ENCODE results near the gene ABHD14A. TPM values are rescaled to one million over a fixed set of nuclear protein-coding genes. Genes with fewer than 3 reads are reported as not detected.

Gene ABHD14A
- polyA plus RNA-seq, 1 donor (not counting 4 experiments of a cell fraction or from before 2014, with no cell fraction given) = 6.9 TPM

- H3K9me3 ChIP-seq (ENCODE audit: control insufficient read depth, low read depth, low read length) = no peaks in the 10 kb centered on the region
- H3K79me2 ChIP-seq (ENCODE audit: control insufficient read depth, insufficient read depth, low read length) = no peaks in the 10 kb centered on the region
- dilution Hi-C loops (cut with MboI; ENCODE audit: extremely low pct_ligation_motif_present, low sequenced_read_pairs) = no loop called here
- H3K4me3 ChIP-seq (ENCODE audit: control insufficient read depth in 2 of 3, extremely low read depth in 1 of 3, insufficient read depth in 2 of 3, low read depth in 1 of 3, low read length in 3 of 3) = no peak overlapping the region
- no peak for FAIRE-seq
- H4K20me1 ChIP-seq (ENCODE audit: control insufficient read depth, extremely low read depth, insufficient read depth, low read length) = no peaks in the 10 kb centered on the region
- H3K9ac ChIP-seq (ENCODE audit: control insufficient read depth, extremely low read depth, insufficient read depth, low read length) = no peak overlapping the region
- H3K4me1 ChIP-seq (ENCODE audit: control insufficient read depth, extremely low read depth, insufficient read depth, low read length) = peaks cover 4% of the 10 kb centered on the region
- no peak overlapping the region for H3K4me2 ChIP-seq (ENCODE audit: control insufficient read depth, extremely low read depth, insufficient read depth, low read depth, low read length)
- H3K36me3 ChIP-seq (ENCODE audit: control insufficient read depth in 2 of 2, extremely low read depth in 1 of 2, insufficient read depth in 2 of 2, low read length in 2 of 2) = peaks cover 0 to 15% of the 10 kb centered on the region in 2 experiments
- no peak for DNase-seq (ENCODE audit: low read depth, low spot score)
- no peak overlapping the region for H2AFZ ChIP-seq (ENCODE audit: control insufficient read depth, low read length)
- no peak overlapping the region for H3K27ac ChIP-seq (ENCODE audit: control insufficient read depth, insufficient read depth, low read length)
- no peak for TF ChIP-seq CTCF (optimal IDR thresholded peaks at IDR 0.05 in 1 of 3, IDR thresholded peaks at IDR 0.05 in 1 of 3, conservative IDR thresholded peaks at IDR 0.05 in 1 of 3; ENCODE audit: extremely low read depth in 1 of 3, insufficient read depth in 2 of 3, low read length in 3 of 3)
- no peak for TF ChIP-seq EZH2 (IDR thresholded peaks at IDR 0.05; ENCODE audit: low read length)
- H3K9me1 ChIP-seq (ENCODE audit: control insufficient read depth, extremely low read depth, insufficient read depth, low read length) = no peaks in the 10 kb centered on the region
- no peaks in the 10 kb centered on the region for H3K27me3 ChIP-seq (ENCODE audit: control insufficient read depth, extremely low read depth, insufficient read depth, low read length)
Observed at GRCh38 chr3:51964521-51964920, 10.3 kb upstream of the ABHD14A start.

GRCh38 chr3:51966016-51966415, 8.8 kb upstream of the ABHD14A start:
- TF ChIP-seq CTCF (optimal IDR thresholded peaks at IDR 0.05 in 1 of 3, IDR thresholded peaks at IDR 0.05 in 1 of 3, conservative IDR thresholded peaks at IDR 0.05 in 1 of 3; ENCODE audit: extremely low read depth in 1 of 3, insufficient read depth in 2 of 3, low read length in 3 of 3) (no peak), EZH2 (IDR thresholded peaks at IDR 0.05; ENCODE audit: low read length) (no peak)
- Histone ChIP-seq H3K27me3 (ENCODE audit: control insufficient read depth, extremely low read depth, insufficient read depth, low read length) (no peaks in the 10 kb centered on the region), H3K27ac (ENCODE audit: control insufficient read depth, insufficient read depth, low read length) (no peak overlapping the region), H3K9me1 (ENCODE audit: control insufficient read depth, extremely low read depth, insufficient read depth, low read length) (no peaks in the 10 kb centered on the region), H3K9me3 (ENCODE audit: control insufficient read depth, low read depth, low read length) (no peaks in the 10 kb centered on the region), H3K9ac (ENCODE audit: control insufficient read depth, extremely low read depth, insufficient read depth, low read length) (no peak overlapping the region), H3K4me3 (ENCODE audit: control insufficient read depth in 2 of 3, extremely low read depth in 1 of 3, insufficient read depth in 2 of 3, low read depth in 1 of 3, low read length in 3 of 3) (peak overlapping the region in 1 of 3 experiments; percentile 44), H3K79me2 (ENCODE audit: control insufficient read depth, insufficient read depth, low read length) (no peaks in the 10 kb centered on the region), H2AFZ (ENCODE audit: control insufficient read depth, low read length) (no peak overlapping the region), H3K4me2 (ENCODE audit: control insufficient read depth, extremely low read depth, insufficient read depth, low read depth, low read length) (no peak overlapping the region), H3K4me1 (ENCODE audit: control insufficient read depth, extremely low read depth, insufficient read depth, low read length) (peaks cover 11% of the 10 kb centered on the region), H3K36me3 (ENCODE audit: control insufficient read depth in 2 of 2, extremely low read depth in 1 of 2, insufficient read depth in 2 of 2, low read length in 2 of 2) (peaks cover 0 to 5% of the 10 kb centered on the region in 2 experiments), H4K20me1 (ENCODE audit: control insufficient read depth, extremely low read depth, insufficient read depth, low read length) (no peaks in the 10 kb centered on the region)
- dilution Hi-C loops (cut with MboI; ENCODE audit: extremely low pct_ligation_motif_present, low sequenced_read_pairs) = no loop called here
- DNase-seq (ENCODE audit: low read depth, low spot score) = no peak
- FAIRE-seq = no peak

All from keratinocyte (primary cell).